GM19468 (cell line): ENCODE data around the gene MLANA.

Experiments
- ATAC-seq: cut with Tn5 transposase; IDR thresholded peaks from one replicate; pipeline ENCODE4 v1.9.1; 2021; ENCODE audit warnings: mild to moderate bottlenecking, moderate library complexity, moderate number of reproducible peaks; ENCODE audit not compliant: unreplicated experiment; ENCODE audit errors: extremely low read depth

Gene MLANA, protein sequence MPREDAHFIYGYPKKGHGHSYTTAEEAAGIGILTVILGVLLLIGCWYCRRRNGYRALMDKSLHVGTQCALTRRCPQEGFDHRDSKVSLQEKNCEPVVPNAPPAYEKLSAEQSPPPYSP

DNA sequence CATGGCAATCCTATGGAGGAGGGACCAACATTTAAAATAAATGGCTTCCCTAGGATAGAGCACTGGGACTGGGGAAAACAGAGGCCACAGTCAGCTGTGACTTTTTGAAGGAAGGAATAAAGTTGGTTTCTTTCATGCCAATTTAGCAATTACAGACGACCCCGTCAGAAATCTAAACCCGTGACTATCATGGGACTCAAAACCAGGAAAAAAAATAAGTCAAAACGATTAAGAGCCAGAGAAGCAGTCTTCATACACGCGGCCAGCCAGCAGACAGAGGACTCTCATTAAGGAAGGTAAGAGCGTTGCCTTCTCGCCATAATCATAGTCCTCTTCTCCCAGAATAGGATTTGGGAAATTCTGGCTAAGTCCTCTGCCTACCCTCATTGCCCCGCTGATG, at the start of gene MLANA:
MLANA (plus strand) TSS at position 249 of the 400 bp plus-strand sequence. CDS start 1,586 bp downstream, outside the sequence.
- no peak for ATAC-seq

DNA sequence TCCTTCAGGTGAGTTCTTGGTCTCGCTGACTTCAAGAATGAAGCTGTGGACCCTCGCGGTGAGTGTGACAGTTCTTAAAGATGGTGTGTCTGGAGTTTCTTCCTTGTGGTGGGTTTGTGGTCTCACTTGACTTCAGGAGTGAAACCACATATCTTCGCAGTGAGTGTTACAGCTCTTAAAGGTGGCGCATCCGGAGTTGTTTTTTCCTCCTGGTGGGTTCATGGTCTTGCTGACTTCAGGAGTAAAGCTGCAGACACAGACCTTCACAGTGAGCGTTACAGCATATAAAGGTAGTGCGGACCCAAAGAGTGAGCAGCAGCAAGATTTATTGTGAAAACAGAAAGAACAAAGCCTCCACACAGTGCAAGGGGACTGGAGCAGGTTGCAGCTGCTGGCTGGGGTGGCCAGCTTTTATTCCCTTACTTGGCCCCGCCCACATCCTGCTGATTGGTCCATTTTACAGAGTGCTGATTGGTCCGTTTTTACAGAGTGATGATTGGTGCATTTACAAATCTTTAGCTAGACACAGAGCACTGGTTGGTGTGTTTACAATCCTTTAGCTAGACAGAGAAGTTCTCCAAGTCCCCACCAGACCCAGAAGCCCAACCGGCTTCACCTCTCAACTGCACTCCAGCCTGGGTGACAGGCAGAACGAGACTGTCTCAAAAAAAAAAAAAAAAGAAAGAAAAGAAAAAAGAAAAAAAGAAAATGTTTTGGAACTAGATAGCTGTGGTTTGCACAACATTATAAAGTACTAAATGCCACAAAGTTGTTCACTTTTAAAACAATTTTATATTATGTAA, 48.7 kb upstream of the MLANA start:
- ATAC-seq, result peak; percentile 29

DNA sequence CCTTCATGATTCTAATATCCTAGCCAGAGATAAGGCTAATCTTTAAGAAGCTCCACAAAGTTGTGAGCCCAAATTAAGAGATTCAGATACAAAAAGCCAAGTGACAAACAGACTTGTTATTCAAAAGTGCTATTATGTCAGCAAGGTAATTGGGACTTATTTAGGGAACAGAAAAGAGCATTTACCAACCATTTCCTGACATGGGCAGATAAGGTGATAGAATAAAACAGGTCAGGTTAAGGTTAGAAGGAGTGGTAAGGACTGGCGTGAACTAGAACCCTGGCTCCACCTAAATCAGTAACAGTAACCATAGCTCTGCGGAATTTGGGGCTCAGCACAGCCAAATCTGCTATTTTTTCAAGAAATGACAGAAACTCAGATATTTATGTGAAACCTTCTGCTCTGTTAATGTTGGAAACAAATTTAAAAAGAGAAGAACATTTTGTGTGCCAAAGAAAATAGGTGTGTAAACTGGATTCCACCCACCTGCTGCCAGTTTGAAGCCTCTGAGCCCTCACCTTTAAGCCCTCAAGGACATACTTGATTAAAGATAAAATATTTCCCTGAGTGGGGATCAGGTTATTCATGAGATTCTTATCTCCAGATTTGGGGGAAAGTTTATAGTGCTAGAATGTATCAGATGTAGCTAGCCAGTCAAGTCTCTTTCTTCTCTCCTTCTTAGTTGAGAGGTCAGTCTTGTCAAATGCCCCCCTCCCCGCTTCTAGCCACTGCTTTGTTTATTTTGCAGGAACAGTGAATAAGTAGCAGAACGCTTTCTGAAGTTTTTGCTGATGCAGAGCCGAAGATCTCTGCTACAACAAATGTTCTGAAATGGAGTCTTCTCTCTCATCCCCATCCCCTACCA, 47.5 kb upstream of the MLANA start:
- ATAC-seq, result no peak

DNA sequence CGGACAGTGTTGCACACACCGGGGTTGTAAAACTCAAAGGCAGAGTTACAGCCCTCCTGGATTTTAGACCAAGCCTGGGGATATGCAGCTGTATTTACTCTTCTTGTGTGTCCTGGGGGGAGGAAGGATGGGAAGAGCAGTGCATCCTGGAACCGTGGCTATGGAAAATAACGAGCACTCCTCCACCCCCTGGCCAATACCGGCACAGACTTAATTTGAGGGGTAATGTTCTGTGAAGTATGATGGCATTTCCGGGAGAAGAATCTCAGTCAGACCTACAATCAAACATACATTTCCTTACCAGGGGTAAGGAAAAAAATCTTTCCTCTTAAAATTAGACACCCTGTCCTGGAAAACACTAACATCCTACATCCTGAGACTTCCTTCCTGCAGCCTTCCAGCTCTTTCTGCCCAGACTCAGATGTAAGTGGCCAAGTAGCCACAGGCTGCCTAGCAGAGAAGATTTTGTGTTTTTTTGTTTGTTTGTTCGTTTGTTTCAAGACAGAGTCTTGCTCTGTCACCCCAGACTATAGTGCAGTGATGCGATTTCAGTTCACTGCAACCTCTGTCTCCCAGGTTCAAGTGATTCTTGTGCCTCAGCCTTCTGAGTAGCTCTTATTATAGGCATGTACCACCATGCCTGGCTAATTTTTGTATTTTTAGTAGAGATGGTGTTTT, 46.8 kb upstream of the MLANA start:
- no peak for ATAC-seq

DNA sequence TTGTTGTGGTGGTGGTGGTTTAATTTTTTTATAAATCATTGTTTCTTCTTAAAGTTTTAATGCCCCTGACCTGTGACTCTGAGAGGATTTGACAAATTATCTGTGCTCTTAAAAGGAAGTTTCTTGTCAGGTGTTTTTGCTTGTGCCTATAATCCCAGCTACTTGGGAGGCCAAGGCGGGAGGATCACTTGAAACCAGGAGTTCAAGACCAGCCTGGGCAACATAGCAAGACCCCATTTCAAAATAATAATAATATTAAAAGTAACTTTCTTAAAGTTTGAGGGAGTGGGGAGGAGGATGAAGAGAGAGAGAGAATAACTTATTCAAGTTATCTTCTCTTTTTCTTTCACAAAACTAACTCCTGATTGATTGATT, 45.5 kb upstream of the MLANA start:
- no peak for ATAC-seq

DNA sequence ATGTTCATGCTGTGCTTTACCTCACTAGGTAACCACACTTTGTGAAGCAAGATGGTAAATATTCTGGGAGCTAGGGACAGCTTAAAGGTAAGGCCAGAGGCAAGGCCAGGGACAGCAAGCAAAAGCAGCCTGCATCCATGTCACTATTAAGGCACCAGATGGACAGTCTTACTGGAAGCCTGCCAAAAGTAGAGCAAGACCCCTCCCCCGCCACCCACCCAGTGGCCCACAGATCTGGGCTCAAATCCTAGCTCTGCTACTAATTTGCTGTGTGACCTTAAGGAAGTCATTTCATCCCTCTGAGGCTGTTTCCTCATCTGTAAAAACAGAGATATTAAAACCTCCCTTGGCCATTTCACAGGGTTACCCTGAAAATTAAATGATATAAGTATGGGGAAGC, 44.6 kb upstream of the MLANA start:
- ATAC-seq, result no peak

DNA sequence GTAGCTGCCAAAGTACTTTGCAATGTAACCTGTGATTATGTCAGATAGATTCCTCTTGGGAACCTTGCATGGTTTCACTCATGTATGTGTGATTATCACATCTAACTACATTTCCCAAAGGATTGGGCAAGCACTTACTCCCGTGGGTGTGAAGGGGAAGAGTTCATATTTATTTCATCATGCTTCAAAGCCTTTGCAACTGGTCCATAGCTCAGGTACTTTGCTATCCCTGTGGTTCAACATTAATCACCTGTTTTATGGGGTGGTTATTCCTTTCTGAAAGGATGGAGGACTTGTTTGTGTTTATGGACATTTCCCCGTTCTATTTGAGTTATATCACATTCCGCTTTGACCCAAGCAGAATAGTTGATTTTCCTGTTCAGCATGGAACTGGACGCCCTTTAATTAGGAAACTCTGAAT, 44.2 kb upstream of the MLANA start:
- ATAC-seq, result no peak

DNA sequence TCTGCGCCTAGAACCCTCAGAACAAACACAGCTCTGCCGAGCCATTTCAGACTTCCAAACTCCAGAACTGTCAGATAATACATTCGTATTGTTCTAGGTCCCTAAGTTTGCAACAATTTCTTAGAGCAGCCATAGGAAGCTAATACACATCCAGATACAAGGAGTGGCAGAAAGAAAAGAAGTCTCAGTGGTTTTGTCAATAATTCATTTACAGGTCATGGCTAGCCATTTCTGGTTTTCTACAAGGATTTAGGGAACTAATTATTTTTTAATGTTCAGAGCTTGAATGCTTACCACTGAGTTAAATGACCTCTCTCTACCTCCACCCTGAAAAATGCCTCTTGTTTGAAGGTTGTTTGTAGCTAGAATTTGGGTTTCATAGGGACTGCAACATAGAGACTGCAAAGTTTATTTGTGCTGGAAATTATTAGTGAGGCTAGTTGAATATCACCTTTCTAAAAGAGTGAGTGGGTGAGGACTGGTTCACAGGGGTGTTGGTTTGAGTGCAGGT, 42.3 kb upstream of the MLANA start:
- no peak for ATAC-seq

DNA sequence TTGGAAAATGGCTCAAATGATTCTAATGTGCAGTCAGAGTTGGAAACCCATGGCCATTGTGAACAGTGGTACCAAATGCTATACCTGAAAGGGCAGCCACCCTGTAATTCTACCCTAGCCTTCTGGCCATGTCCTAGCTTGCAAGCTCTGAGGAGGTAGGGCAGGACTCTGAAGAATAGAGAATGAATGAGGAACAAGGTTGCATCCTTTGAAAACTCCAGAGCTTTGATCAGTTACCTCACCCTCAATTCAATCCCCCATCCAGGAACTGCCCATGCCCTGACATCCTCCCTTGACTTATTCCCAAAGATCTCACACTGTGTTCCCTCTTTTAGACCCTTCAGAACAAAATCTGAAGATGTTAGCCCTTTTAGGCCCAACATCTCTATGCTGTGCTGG, 40.0 kb upstream of the MLANA start:
- ATAC-seq, result no peak

DNA sequence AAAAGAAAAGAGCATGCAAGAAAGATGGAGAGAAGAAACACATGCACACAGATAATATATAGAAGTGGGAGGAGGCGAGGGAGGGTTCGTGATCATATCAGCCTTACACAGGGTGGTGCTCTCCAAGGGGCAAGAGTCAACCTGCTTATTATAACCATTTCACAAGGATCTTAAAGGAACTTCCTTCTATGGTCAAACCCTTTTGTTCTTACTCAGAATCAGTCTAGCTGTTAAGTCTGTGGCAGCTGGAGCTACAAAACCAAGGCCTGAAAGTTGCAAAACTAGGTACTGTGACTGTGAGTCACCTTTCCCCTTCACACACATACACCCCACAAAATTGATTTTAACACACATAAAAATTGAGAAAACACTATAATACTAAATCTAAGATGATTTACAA, 39.2 kb upstream of the MLANA start:
- ATAC-seq, result peak; percentile 85

DNA sequence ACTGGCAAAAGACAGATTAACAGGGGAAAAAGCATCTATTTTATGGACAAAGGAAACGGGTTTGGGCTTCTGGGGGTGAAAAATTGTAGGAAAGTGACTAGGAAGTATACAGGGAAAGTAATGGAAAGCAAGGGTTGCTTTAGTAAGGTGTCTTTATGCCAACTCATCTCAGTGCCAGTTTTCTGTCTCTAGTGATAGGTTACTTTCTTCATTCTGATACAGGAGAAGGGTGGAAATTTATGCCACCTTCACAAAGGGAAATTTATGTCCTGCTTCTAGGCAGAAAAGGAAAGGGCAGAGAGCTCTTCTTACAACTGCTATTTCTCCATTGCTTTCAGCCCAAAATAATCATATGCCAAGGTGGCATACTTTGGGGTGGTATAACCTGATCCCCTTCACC, 37.7 kb upstream of the MLANA start:
- ATAC-seq, result no peak

DNA sequence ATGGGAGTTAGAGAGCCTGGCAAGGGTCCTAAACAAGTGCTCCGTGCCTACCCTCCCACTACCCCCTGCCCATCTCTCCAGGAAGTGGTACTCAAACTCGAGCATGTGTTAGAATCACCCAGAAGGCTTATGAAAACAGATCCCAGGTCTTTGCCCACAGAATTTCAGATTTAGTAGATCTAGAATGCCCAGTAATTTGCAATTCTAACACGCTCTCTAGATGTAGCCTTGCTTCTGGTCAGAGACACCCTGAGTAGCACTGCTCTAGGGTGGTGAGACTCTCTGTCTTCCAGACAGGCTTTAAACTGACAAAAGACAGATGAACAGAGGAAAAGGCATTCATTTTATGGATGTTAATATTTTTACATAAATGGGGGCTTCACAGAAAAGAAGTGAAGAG, 37.1 kb upstream of the MLANA start:
- no peak for ATAC-seq

DNA sequence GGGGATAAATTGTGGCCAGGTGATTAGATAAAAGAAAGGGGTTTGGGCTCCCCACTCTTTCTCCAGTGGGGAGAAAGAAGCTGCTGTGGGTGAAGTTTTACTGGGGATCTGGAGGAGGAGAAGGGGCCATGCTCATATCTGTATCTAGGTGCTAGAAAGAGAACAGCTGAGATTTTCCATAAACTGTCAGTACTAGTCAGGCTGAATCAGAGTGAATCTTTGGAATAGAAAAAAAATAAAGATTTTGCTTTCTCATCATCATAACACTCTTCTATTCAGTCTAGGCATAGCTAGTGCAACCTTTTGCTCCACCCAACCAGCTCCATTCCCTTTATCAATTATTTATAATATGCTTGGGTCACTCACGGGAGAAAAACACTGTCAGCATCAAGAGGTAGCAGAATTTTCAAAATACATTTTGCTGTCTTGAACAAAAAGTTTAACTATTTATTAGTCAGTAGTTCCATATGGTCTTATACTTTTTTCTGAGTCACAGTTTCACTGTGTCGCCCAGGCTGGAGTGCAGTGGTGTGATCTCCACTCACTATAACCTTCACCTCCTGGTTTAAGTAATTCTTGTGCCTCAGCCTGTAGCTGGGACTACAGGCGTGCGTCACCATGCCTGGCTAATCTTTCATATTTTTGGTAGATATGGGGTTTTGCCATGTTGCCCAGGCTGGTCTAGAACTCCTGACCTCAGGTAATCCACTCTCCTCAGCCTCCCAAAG, 36.5 kb upstream of the MLANA start:
- ATAC-seq, result no peak

DNA sequence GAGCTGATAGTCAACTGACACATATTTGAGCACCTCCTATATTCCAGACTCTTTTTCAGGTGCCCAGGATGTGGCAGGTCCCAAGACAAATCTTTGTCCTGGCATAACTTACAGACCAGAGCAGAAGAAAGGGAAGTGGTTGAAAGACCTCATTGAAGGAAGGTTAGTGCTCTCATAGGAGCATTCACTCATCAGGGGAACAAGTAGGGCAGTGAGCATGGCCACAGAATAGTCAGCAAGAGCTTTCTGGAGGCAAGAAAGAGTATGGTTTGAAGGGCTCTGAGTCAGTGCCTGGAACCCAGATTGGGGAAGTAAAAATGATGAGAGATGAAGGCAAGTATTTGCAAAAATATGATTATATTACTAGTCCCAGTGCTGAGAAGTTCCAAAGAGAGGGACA, 32.8 kb upstream of the MLANA start:
- ATAC-seq, result no peak

DNA sequence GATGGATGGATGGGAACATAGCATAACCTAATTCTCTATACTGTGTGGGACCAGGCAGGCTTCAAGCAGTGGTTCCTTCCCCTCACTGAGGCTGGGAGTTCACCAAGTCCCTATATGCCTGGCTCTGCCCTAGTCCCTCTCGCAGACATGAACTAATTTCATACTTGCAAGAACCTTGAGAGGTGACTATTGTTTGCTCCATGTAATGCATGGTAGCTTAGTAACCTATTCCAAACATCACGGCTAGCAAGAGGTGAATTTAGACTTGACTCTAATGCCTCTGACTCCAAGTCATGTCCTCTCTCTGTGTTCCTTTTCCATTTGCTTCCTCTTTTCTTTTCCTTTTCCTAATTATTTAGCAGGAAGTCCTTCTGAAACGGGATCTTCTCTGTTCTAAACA, 31.9 kb upstream of the MLANA start:
- ATAC-seq, result no peak

DNA sequence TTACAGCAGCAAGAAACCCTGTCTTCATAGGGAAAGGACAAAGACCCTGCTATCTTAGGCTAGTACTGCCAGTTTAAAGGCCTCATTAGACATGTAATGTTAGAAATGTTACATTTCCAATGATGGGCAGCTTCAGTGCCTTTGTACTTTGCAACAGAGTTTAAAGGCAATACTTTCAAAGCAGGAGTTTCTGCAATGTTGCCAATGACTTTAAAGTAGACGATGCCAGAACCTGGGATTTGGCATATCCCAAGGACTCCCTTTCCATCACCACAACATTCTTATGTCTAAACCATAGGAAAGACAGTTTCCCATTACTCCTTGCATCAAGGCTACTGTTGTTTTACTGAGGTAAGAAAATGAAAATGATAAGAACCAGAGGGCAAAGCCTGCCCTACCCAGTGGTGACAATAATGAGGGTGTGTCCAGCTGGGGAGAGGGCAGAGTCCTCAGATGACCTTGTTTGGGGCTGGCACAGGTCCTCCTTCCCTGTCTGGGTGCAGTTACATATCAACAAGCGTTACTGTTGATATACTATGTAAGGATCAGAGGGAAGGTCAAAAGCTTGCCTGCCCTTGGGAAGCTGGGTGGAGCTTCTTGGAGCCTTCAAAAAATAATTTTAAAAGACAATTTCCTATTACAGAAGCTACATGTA, 27.5 kb upstream of the MLANA start:
- no peak for ATAC-seq

DNA sequence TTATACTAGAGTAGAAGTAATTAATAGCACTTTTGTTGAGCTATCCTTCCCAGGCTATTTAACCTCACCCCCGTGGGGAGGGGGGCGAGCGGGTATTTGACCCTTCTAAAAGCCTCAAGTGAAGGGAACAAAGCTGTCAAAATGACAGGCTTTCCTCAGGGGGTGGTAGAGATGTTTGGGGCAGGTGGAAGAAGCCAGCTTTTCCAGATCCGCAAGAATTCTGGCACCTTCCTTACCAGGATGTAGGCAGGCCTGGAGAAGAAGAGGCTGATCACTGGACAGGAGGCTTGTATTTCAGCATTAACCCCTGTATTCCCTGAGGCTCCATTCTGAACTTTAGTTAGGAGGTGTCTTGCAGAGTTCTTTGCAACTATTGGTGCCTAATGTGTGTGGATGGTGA, 26.2 kb upstream of the MLANA start:
- no peak for ATAC-seq

DNA sequence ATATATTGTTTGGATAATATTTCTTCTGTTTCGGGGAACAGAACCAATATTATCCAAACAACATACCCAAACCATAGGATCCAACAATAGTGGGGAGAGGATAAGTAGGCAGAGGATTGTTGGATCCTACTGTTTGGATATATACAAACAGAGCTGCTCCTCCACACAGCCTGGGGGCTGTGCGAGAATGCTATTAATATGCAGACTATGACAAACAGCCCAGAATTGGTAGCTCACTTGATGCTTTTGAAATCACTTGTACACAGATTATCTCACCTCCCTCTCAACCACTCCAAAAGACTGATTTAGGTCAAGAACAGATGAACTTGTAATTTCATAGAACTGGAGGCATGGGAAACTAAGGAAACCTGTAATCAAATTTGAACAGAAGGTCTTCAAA, 24.4 kb upstream of the MLANA start:
- no peak for ATAC-seq

DNA sequence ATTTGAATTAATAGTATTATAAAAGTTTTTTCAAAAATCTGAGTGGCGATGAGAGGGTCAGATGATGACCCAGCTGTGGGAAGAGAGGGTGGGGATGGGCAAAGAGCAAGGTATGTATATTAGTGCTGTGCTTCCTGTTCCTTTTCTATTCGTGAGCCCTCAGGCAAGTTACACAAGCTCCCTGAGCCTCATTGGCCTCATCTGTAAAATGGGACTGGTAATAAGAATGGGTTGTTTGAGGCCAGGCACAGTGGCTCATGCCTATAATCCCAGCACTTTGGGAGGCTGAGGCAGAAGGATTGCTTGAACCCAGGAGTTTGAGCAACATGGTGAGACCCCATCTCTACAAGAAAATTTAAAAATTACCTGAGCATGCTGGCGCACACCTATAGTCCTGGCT, 24.0 kb upstream of the MLANA start:
- no peak for ATAC-seq
